Measurements from ENCODE around the gene GPRC5D.

The GPRC5D gene

DNA sequence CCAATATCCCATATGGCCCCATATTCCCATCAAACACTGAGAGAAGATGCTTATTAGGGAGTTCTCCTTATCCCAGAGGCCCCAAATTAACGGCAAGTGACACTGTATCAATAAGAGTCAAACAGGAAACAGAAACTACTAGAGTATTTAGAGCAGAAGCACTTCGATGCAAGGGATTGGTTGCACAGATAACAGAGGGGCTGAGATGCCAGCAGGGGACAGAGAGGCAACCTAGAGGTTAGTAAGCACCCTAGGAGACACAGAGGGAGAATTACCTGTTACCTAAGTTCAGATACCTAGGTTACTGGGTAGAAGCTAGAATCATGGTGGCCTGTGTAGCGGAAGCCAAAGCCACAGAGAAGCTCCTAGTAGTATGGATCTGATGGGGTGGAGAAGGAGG is 45.2 kb upstream of the GPRC5D start:
- H3K9me3 ChIP-seq (ENCODE audit: control insufficient read depth, low read length) = no peaks in the 10 kb centered on the region
- no peaks in the 10 kb centered on the region for H3K36me3 ChIP-seq (ENCODE audit: control insufficient read depth, insufficient read depth, low read length)
- no peaks in the 10 kb centered on the region for H3K4me1 ChIP-seq
- H3K27me3 ChIP-seq (ENCODE audit: control insufficient read depth, insufficient read depth, low read length) = no peaks in the 10 kb centered on the region
- H2AFZ ChIP-seq = no peak overlapping the region
- H3K4me3 ChIP-seq (ENCODE audit: low read depth, low read length) = no peak overlapping the region
- H3K9ac ChIP-seq = no peak overlapping the region
- no peak overlapping the region for H3K27ac ChIP-seq
- no peak for TF ChIP-seq CTCF (IDR thresholded peaks at IDR 0.05)
- no peak overlapping the region for H3K4me2 ChIP-seq (ENCODE audit: low read length)
- H3K79me2 ChIP-seq = peaks cover 2% of the 10 kb centered on the region

DNA sequence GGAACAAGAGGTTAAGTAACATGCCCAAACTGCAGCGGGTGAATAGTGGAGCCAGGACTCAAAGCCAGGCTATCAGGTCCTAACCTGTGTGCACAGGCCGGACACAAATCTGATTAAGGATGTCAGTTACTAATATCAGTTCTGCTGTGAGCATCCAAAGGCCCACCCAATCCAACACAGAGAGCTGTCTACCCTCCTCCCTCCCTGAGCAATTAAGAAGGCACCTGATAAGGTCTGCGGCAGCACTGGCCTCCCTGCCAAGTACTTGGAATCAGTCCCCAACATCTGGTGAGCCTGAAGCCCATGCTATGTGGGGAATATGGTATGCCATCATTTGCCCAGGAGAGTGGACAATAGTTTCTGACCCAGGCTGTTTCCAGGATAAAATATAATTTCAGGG is 44.2 kb upstream of the GPRC5D start:
- Histone ChIP-seq H3K4me3 (ENCODE audit: low read depth, low read length) (no peak overlapping the region), H3K79me2 (no peaks in the 10 kb centered on the region), H3K27me3 (ENCODE audit: control insufficient read depth, insufficient read depth, low read length) (no peaks in the 10 kb centered on the region), H2AFZ (no peak overlapping the region), H3K9ac (no peak overlapping the region), H3K27ac (no peak overlapping the region), H3K36me3 (ENCODE audit: control insufficient read depth, insufficient read depth, low read length) (no peaks in the 10 kb centered on the region), H3K4me2 (ENCODE audit: low read length) (no peak overlapping the region), H3K4me1 (no peaks in the 10 kb centered on the region), H3K9me3 (ENCODE audit: control insufficient read depth, low read length) (no peaks in the 10 kb centered on the region)
- TF ChIP-seq CTCF (IDR thresholded peaks at IDR 0.05) = no peak

DNA sequence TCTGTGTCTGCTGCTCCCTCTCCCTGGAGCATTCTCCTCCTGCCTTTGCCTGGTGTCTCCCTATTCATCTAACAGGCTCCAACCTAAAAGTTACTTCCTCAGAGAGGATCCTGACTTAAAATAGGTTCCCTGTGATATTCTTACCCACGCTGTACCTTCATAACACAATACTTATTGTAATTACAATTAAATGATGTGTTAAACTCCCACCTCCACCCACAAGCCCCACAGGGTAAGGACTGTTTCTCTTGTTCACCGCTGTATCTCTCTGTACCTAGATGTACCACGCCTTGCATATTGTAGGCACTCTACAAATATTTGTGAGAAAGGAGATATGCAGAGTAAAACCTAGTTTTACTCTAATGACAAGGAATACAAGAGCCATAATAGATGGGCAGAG is 43.1 kb upstream of the GPRC5D start:
- H3K4me2 ChIP-seq (ENCODE audit: low read length) = no peak overlapping the region
- H3K36me3 ChIP-seq (ENCODE audit: control insufficient read depth, insufficient read depth, low read length) = no peaks in the 10 kb centered on the region
- H3K9me3 ChIP-seq (ENCODE audit: control insufficient read depth, low read length) = no peaks in the 10 kb centered on the region
- TF ChIP-seq CTCF (IDR thresholded peaks at IDR 0.05) = no peak
- no peak overlapping the region for H3K27ac ChIP-seq
- H3K79me2 ChIP-seq = no peaks in the 10 kb centered on the region
- H3K4me3 ChIP-seq (ENCODE audit: low read depth, low read length) = no peak overlapping the region
- no peaks in the 10 kb centered on the region for H3K27me3 ChIP-seq (ENCODE audit: control insufficient read depth, insufficient read depth, low read length)
- H3K9ac ChIP-seq = no peak overlapping the region
- H2AFZ ChIP-seq = no peak overlapping the region
- H3K4me1 ChIP-seq = peaks cover 3% of the 10 kb centered on the region

DNA sequence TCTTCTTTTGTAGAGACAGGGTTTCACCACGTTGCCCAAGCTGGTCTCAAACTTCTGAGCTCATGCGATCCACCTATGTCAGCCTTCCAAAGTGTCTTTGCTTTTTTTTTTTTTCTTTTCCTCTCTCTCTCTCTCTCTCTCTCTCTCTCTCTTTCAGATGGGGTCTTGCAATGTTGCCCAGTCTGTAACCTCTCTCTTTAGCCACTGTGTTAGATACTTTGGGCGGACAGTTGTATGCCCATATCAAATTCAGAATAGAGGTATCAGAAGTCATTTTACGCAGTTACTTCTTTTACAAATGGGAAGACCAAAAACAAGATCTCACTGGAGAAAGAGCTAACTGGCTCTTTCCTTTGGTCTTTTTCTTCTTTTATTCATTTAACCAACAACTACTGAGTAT is 41.4 kb upstream of the GPRC5D start:
- H3K27me3 ChIP-seq (ENCODE audit: control insufficient read depth, insufficient read depth, low read length) = no peaks in the 10 kb centered on the region
- peaks cover 3% of the 10 kb centered on the region for H3K4me1 ChIP-seq
- H3K79me2 ChIP-seq = no peaks in the 10 kb centered on the region
- no peak for TF ChIP-seq CTCF (IDR thresholded peaks at IDR 0.05)
- no peak overlapping the region for H3K27ac ChIP-seq
- no peak overlapping the region for H3K9ac ChIP-seq
- no peak overlapping the region for H3K4me3 ChIP-seq (ENCODE audit: low read depth, low read length)
- no peaks in the 10 kb centered on the region for H3K36me3 ChIP-seq (ENCODE audit: control insufficient read depth, insufficient read depth, low read length)
- no peak overlapping the region for H3K4me2 ChIP-seq (ENCODE audit: low read length)
- no peak overlapping the region for H2AFZ ChIP-seq
- H3K9me3 ChIP-seq (ENCODE audit: control insufficient read depth, low read length) = no peaks in the 10 kb centered on the region

- Histone ChIP-seq H3K4me2 (ENCODE audit: low read length) (no peak overlapping the region), H3K9me3 (ENCODE audit: control insufficient read depth, low read length) (no peaks in the 10 kb centered on the region), H3K36me3 (ENCODE audit: control insufficient read depth, insufficient read depth, low read length) (no peaks in the 10 kb centered on the region), H3K4me1 (peaks cover 3% of the 10 kb centered on the region), H2AFZ (no peak overlapping the region), H3K27me3 (ENCODE audit: control insufficient read depth, insufficient read depth, low read length) (no peaks in the 10 kb centered on the region), H3K79me2 (no peaks in the 10 kb centered on the region), H3K4me3 (ENCODE audit: low read depth, low read length) (no peak overlapping the region), H3K27ac (no peak overlapping the region), H3K9ac (no peak overlapping the region)
- no peak for TF ChIP-seq CTCF (IDR thresholded peaks at IDR 0.05)
Measured at GRCh38 chr12:12992418-12993130, 40.6 kb upstream of the GPRC5D start.

Data from parathyroid adenoma (tissue), 2 donors.